Stomach smooth muscle (tissue), 2 donors: Measurements from ENCODE around the gene ABLIM2.

ENCODE experiments used
- H3K27ac ChIP-seq: one replicate; pipeline ENCODE4 v1.7.0; 2013; ENCODE audit warnings: mild to moderate bottlenecking, low read length, inconsistent platforms
- H3K27me3 ChIP-seq, 2 donors: one replicate each; pipeline ENCODE4 v1.7.0; 2013; ENCODE audit warnings: low read length in 2 of 2; ENCODE audit not compliant: insufficient read depth in 2 of 2, control insufficient read depth in 1 of 2
- H3K36me3 ChIP-seq, 2 donors: one replicate each; pipeline ENCODE4 v1.7.0; 2013; ENCODE audit warnings: low read length in 2 of 2; ENCODE audit not compliant: control insufficient read depth in 2 of 2, insufficient read depth in 2 of 2
- H3K4me1 ChIP-seq: one replicate; pipeline ENCODE4 v1.7.0; 2013; ENCODE audit warnings: low read length; ENCODE audit not compliant: control insufficient read depth, insufficient read depth
- H3K4me3 ChIP-seq, 2 donors: one replicate each; pipeline ENCODE4 v1.7.0; 2013; ENCODE audit warnings: low read length in 2 of 2
- H3K9ac ChIP-seq, 2 donors: one replicate each; pipeline ENCODE4 v1.7.0; 2013; ENCODE audit warnings: low read length in 2 of 2, mild to moderate bottlenecking in 1 of 2
- H3K9me3 ChIP-seq, 2 donors: one replicate each; pipeline ENCODE4 v1.7.0; 2013; ENCODE audit warnings: low read length in 2 of 2; ENCODE audit not compliant: control insufficient read depth in 2 of 2
- donor health status: healthy.
- donor health status: Pancreatic carcinoma.

The ABLIM2 gene

GRCh38 chr4:8073206-8073863 is 85.3 kb downstream of the ABLIM2 start:
- Histone ChIP-seq H3K36me3 (no peaks in the 10 kb centered on the region), H3K4me1 (no peaks in the 10 kb centered on the region), H3K9ac (no peak overlapping the region), H3K27me3 (peaks cover 6 to 8% of the 10 kb centered on the region in 2 donors), H3K4me3 (no peak overlapping the region), H3K9me3 (no peaks in the 10 kb centered on the region), H3K27ac (no peak overlapping the region)

DNA sequence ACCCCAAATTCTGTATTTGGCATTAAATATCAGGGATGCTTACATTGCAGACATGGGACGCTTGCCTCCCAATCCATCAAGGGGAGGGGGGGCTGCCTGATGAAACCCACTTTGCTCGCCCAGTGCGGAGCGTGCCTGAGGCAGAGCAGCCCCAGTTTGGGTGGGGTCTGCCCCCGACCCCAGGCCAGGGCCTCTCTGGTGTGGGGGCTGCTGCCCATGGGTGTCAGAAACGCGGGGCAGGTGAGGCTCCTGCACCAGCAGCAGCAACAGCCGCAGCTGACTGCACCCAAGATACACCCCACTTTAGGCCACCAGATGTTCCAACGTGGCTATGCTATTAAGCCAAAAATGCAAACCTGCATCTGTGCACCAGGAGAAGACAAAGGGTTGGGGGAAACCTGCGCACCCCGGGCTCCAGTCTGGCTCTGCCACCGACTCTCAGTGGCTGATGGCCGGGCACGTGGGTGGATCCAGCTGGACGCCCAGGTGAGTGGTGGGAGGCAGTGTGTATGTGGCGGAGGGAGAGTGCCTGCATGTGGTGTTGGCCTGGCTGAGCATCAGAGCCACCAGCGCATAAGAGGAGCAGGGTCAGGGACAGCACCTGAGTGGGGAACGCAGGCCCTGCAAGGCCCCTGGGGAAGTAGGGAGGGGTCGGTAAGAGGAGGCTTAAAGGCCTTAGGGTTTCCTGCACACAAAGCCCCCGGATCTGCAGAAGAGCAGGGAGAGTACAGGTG is 86.2 kb downstream of the ABLIM2 start:
- Histone ChIP-seq H3K4me1 (no peaks in the 10 kb centered on the region), H3K27me3 (peaks cover 6 to 8% of the 10 kb centered on the region in 2 donors), H3K9ac (no peak overlapping the region), H3K27ac (no peak overlapping the region), H3K9me3 (no peaks in the 10 kb centered on the region), H3K4me3 (no peak overlapping the region), H3K36me3 (no peaks in the 10 kb centered on the region)

GRCh38 chr4:8071766-8072165 is 86.8 kb downstream of the ABLIM2 start:
- Histone ChIP-seq H3K4me3 (no peak overlapping the region), H3K9ac (no peak overlapping the region), H3K27ac (no peak overlapping the region), H3K9me3 (no peaks in the 10 kb centered on the region), H3K36me3 (no peaks in the 10 kb centered on the region), H3K4me1 (no peaks in the 10 kb centered on the region), H3K27me3 (peaks cover 6 to 8% of the 10 kb centered on the region in 2 donors)

GRCh38 chr4:8070736-8071718 is 87.6 kb downstream of the ABLIM2 start:
- Histone ChIP-seq H3K9me3 (no peaks in the 10 kb centered on the region), H3K4me3 (no peak overlapping the region), H3K27ac (no peak overlapping the region), H3K27me3 (peaks cover 6 to 8% of the 10 kb centered on the region in 2 donors), H3K4me1 (no peaks in the 10 kb centered on the region), H3K36me3 (no peaks in the 10 kb centered on the region), H3K9ac (no peak overlapping the region)

DNA sequence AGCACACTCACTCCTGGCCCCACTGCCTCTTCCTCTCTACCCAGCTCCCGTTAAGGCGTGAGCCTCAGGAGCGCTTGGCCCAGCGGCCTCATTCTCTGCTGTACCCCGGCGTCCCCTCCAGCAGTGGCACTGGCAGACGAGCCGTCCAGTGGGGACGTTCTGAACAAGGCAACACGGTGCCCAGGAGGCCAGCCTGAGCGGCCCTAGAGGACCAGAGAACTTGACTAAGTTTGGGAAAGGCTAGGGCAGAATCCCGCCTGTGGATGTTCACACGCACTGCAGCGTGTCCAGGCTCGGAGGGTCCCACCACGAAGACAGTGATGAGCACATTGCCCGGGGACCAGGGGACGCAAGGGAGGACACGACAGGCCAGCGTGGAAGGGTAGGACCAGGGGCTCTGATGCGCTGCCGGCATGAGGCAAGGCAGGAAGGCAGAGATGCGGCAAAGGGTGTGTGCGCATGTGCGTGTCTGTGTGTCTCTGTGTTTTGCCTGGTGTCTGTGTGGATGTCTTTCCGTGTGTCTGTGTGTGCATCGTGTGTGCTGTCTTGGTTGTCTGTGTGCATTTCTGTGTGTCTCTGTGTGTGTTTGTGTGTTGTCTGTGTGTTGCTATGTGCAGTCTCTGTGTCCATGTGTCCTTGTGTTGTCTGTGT is 89.4 kb downstream of the ABLIM2 start:
- Histone ChIP-seq H3K4me1 (no peaks in the 10 kb centered on the region), H3K9ac (no peak overlapping the region), H3K4me3 (no peak overlapping the region), H3K27me3 (peaks cover 6 to 8% of the 10 kb centered on the region in 2 donors), H3K36me3 (no peaks in the 10 kb centered on the region), H3K27ac (no peak overlapping the region), H3K9me3 (peaks cover 0 to 5% of the 10 kb centered on the region in 2 donors)

DNA sequence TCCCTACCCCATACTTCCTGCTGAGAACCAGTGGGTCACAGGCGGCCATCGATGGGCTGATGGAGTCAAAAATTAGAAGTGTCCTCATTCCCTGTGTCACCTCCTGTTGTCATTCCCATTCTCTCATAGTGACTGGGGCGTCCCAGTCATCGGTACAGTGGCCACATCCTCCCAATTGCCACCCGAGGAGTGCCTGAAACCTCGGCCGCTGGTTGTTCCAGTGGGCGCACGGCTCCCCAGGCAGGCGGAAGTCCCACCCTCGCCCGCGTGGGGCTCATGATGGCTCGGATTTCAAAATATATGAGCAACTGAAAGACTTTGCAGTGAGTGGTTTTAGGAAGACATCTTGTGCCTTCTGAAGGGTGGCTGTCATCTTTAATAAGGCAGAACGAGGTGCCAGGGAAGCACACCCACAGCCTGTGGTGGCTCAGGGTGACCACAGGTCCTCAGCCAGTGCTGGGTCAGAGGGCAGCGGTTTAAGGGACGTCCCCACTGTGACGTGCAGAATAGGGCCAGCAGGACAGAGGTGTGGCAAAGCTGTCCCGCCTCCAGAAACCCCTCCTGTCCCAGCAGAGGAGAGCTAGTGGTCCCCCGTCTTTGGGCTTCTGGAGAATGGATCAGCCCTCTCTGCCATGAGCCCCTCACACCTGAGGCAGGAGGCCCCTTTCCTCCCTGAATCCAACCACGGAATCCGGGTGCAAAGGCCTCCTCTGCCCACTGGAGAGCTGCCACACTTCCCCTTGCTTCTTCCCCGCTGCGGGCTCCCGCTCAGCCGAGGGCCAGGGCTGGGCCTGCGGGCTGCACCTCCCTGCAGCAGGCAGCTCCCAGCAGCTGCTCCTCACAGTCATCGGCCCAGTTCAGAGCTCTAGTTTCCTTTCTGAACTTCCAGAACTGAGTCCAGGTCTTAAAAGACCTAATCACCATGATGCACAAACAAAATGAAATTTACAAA is 90.4 kb downstream of the ABLIM2 start:
- Histone ChIP-seq H3K27ac (no peak overlapping the region), H3K4me1 (no peaks in the 10 kb centered on the region), H3K9ac (no peak overlapping the region), H3K27me3 (peaks cover 6 to 8% of the 10 kb centered on the region in 2 donors), H3K9me3 (peaks cover 5 to 15% of the 10 kb centered on the region in 2 donors), H3K36me3 (no peaks in the 10 kb centered on the region), H3K4me3 (no peak overlapping the region)

DNA sequence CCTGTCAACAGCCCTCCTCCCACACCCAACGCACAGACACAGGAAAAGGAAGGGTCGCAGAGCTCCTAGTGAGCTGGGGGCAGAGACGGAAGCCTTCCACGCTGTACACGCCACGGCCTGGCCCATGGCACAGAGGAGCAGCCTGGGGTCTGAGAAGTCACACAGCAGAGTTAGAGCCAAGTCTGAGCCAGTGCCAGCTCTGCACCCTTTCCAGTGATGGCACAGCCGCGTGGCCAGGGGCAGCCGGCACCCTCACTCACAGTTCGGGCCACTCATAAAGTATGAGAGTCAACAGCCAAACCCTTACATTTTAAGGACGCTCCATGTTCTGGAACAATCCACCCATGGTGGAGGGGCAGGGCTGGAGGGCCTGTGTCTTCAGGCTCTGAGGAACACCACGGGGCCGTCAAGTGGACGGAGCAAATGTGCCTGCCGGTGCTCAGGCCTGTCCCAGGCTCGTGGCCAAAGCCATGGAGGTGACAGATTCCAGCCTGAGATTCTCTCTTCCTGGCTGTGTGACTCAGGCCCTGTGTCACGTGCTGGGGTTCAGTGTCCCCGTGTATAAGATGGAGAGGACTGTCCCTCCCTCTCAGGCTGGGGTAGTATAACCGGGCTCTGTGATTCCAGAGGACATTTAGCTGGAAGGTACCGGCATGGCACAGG is 91.2 kb downstream of the ABLIM2 start:
- H3K4me3 ChIP-seq: no peak overlapping the region
- H3K36me3 ChIP-seq: no peaks in the 10 kb centered on the region
- no peak overlapping the region for H3K27ac ChIP-seq
- H3K27me3 ChIP-seq: peaks cover 5 to 8% of the 10 kb centered on the region in 2 donors
- H3K9me3 ChIP-seq: peaks cover 5 to 19% of the 10 kb centered on the region in 2 donors
- no peak overlapping the region for H3K9ac ChIP-seq
- H3K4me1 ChIP-seq: no peaks in the 10 kb centered on the region

- no peak overlapping the region for H3K27ac ChIP-seq
- peaks cover 5 to 19% of the 10 kb centered on the region in 2 donors for H3K9me3 ChIP-seq
- H3K4me3 ChIP-seq: no peak overlapping the region
- H3K27me3 ChIP-seq: no peaks in the 10 kb centered on the region
- H3K4me1 ChIP-seq: no peaks in the 10 kb centered on the region
- H3K36me3 ChIP-seq: no peaks in the 10 kb centered on the region
- H3K9ac ChIP-seq: no peak overlapping the region
Observed at GRCh38 chr4:8066336-8066931, 92.2 kb downstream of the ABLIM2 start.

DNA sequence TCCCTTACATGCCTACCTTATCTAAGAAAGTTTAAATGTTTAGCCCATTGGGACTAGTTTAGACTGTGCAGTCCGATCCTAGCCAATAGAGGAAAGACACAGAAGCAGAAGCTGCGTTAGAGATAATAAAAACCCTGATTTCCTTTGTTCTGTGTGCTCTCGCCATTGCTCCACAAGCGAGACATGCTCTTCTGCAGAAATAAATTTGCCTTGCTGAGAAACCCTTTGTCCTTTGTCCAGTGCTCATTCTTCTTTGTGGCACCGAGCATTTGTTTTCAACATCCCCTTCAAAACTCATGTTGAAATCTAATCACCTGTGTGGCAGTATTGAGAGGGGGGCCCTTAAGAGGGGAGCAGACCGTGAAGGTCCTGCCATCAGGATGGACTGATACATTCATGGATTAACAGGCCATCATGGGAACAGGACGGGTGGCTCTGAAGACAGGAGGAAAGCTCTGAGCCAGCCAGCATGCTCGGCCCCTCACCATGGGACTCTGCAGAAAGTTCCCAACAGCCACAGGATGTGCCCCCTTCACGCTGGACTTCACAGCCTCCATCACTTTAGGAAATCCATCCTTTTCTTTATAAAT is 94.5 kb downstream of the ABLIM2 start:
- H3K9me3 ChIP-seq: peaks cover 5 to 19% of the 10 kb centered on the region in 2 donors
- no peak overlapping the region for H3K27ac ChIP-seq
- no peak overlapping the region for H3K9ac ChIP-seq
- no peaks in the 10 kb centered on the region for H3K27me3 ChIP-seq
- H3K36me3 ChIP-seq: no peaks in the 10 kb centered on the region
- H3K4me1 ChIP-seq: no peaks in the 10 kb centered on the region
- H3K4me3 ChIP-seq: no peak overlapping the region
